ENCODE measurements around the gene PTHLH.

DNA sequence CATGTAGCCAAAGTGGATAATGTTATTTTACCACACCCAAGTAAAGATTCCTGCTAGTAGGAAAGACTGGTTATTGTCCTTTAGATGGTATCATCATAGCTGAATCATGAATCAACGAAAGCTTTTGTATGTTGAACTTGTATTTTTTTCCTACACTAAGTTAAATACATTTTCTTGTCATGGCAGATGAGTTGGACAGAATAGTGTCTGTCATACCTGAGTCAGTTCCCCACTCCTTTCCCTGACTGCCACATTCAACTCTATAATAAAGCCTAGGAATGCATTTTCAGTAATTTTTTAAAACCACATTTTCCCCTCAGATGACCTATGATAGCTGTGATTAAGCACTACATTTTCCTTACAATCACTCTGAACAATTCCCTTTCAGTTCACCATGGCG is 9.3 kb upstream of the PTHLH start:
- TF ChIP-seq, protein P1, sequence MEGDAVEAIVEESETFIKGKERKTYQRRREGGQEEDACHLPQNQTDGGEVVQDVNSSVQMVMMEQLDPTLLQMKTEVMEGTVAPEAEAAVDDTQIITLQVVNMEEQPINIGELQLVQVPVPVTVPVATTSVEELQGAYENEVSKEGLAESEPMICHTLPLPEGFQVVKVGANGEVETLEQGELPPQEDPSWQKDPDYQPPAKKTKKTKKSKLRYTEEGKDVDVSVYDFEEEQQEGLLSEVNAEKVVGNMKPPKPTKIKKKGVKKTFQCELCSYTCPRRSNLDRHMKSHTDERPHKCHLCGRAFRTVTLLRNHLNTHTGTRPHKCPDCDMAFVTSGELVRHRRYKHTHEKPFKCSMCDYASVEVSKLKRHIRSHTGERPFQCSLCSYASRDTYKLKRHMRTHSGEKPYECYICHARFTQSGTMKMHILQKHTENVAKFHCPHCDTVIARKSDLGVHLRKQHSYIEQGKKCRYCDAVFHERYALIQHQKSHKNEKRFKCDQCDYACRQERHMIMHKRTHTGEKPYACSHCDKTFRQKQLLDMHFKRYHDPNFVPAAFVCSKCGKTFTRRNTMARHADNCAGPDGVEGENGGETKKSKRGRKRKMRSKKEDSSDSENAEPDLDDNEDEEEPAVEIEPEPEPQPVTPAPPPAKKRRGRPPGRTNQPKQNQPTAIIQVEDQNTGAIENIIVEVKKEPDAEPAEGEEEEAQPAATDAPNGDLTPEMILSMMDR (IDR thresholded peaks at IDR 0.05): no peak
- TF ChIP-seq POLR2A (IDR thresholded peaks at IDR 0.05): no peak
